ENCODE results near the gene PIGS. TPM values are rescaled to one million over a fixed set of nuclear protein-coding genes. Genes with fewer than 3 reads are reported as not detected.
A peak's percentile ranks its signal among the peaks of the same experiment; 100 is the strongest.

The PIGS gene
- total and polyA plus RNA-seq, 2 of the 13 experiments (the other 11 are each of a cell fraction or from before 2014, with no cell fraction given): 31.7 to 42.6 TPM

- no peak; the same call in 1 of the 2 replicates for TF ChIP-seq ZNF704 (CRISPR knock-in tag; IDR thresholded peaks at IDR 0.05; ENCODE audit: borderline replicate concordance)
- TF ChIP-seq, protein P1, sequence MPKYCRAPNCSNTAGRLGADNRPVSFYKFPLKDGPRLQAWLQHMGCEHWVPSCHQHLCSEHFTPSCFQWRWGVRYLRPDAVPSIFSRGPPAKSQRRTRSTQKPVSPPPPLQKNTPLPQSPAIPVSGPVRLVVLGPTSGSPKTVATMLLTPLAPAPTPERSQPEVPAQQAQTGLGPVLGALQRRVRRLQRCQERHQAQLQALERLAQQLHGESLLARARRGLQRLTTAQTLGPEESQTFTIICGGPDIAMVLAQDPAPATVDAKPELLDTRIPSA (CRISPR knock-in tag; IDR thresholded peaks at IDR 0.05; ENCODE audit: borderline replicate concordance): no peak
- TF ChIP-seq ATF7-NPFF (CRISPR knock-in tag; IDR thresholded peaks at IDR 0.05; ENCODE audit: low read depth): peak; percentile 88; the same call in 1 of the 2 replicates
- no peak for TF ChIP-seq PREB (CRISPR knock-in tag; IDR thresholded peaks at IDR 0.05)
- TF ChIP-seq TARDBP (CRISPR knock-in tag; IDR thresholded peaks at IDR 0.05): no peak
- TF ChIP-seq ZMYM3 (CRISPR knock-in tag; IDR thresholded peaks at IDR 0.05): 0 out of 2 replicates have a peak, but pooled peaks have one; percentile 1
- no peak for TF ChIP-seq ZNF672 (CRISPR knock-in tag; IDR thresholded peaks at IDR 0.05)
- TF ChIP-seq CC2D1A (CRISPR knock-in tag; IDR thresholded peaks at IDR 0.05): no peak
- TF ChIP-seq ZNF614 (CRISPR knock-in tag; IDR thresholded peaks at IDR 0.05; ENCODE audit: borderline replicate concordance): no peak
- TF ChIP-seq ZNF44 (CRISPR knock-in tag; IDR thresholded peaks at IDR 0.05): no peak
- TF ChIP-seq ZFY (CRISPR knock-in tag; IDR thresholded peaks at IDR 0.05): peak; percentile 82; the same call in 1 of the 2 replicates
- TF ChIP-seq ZBTB3 (CRISPR knock-in tag; IDR thresholded peaks at IDR 0.05; ENCODE audit: borderline replicate concordance, low read depth): no peak
- no peak for TF ChIP-seq RBAK (CRISPR knock-in tag; IDR thresholded peaks at IDR 0.05)
- no peak for TF ChIP-seq ZNF660 (CRISPR knock-in tag; IDR thresholded peaks at IDR 0.05; ENCODE audit: borderline replicate concordance, low read depth)
- TF ChIP-seq ZNF552 (CRISPR knock-in tag; IDR thresholded peaks at IDR 0.05; ENCODE audit: borderline replicate concordance): no peak
- TF ChIP-seq ARHGAP35 (CRISPR knock-in tag; IDR thresholded peaks at IDR 0.05; ENCODE audit: borderline replicate concordance): no peak
- no peak for TF ChIP-seq ZNF772 (CRISPR knock-in tag; IDR thresholded peaks at IDR 0.05)
- no peak for TF ChIP-seq ZNF567 (CRISPR knock-in tag; IDR thresholded peaks at IDR 0.05; ENCODE audit: borderline replicate concordance)
- TF ChIP-seq HOXA7 (CRISPR knock-in tag; IDR thresholded peaks at IDR 0.05): no peak
- TF ChIP-seq ZNF788 (CRISPR knock-in tag; IDR thresholded peaks at IDR 0.05; ENCODE audit: borderline replicate concordance): no peak; the same call in 1 of the 2 replicates
- TF ChIP-seq KAT8 (CRISPR knock-in tag; IDR thresholded peaks at IDR 0.05): peak; percentile 18; the same call in 1 of the 2 replicates
- no peak for TF ChIP-seq BHLHE40 (IDR thresholded peaks at IDR 0.05; ENCODE audit: low read length)
- no peak for TF ChIP-seq ZFP36 (IDR thresholded peaks at IDR 0.05; ENCODE audit: borderline replicate concordance, low read depth, low read length, partially characterized antibody)
- no peak for TF ChIP-seq IRX3 (CRISPR knock-in tag; IDR thresholded peaks at IDR 0.05; ENCODE audit: borderline replicate concordance, low read depth)
- no peak for TF ChIP-seq ZBTB8A (CRISPR knock-in tag; IDR thresholded peaks at IDR 0.05; ENCODE audit: borderline replicate concordance, low read depth)
- TF ChIP-seq TSC22D2 (CRISPR knock-in tag; IDR thresholded peaks at IDR 0.05; ENCODE audit: borderline replicate concordance): no peak
- TF ChIP-seq, protein P2, sequence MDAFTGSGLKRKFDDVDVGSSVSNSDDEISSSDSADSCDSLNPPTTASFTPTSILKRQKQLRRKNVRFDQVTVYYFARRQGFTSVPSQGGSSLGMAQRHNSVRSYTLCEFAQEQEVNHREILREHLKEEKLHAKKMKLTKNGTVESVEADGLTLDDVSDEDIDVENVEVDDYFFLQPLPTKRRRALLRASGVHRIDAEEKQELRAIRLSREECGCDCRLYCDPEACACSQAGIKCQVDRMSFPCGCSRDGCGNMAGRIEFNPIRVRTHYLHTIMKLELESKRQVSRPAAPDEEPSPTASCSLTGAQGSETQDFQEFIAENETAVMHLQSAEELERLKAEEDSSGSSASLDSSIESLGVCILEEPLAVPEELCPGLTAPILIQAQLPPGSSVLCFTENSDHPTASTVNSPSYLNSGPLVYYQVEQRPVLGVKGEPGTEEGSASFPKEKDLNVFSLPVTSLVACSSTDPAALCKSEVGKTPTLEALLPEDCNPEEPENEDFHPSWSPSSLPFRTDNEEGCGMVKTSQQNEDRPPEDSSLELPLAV (CRISPR knock-in tag; conservative IDR thresholded peaks at IDR 0.05; ENCODE audit: low read depth): no peak
Observed at GRCh38 chr17:28598799-28599310, 27.5 kb upstream of the PIGS start, which contains the start of gene SPAG5 (continued).
